Measurements from ENCODE around the gene SRGAP2B.
"Not testable (repeated sequence)": the region's sequence is repeated elsewhere in the genome, so short reads cannot be mapped to it uniquely, and the experiment has no call there.

SRGAP2B gene

DNA sequence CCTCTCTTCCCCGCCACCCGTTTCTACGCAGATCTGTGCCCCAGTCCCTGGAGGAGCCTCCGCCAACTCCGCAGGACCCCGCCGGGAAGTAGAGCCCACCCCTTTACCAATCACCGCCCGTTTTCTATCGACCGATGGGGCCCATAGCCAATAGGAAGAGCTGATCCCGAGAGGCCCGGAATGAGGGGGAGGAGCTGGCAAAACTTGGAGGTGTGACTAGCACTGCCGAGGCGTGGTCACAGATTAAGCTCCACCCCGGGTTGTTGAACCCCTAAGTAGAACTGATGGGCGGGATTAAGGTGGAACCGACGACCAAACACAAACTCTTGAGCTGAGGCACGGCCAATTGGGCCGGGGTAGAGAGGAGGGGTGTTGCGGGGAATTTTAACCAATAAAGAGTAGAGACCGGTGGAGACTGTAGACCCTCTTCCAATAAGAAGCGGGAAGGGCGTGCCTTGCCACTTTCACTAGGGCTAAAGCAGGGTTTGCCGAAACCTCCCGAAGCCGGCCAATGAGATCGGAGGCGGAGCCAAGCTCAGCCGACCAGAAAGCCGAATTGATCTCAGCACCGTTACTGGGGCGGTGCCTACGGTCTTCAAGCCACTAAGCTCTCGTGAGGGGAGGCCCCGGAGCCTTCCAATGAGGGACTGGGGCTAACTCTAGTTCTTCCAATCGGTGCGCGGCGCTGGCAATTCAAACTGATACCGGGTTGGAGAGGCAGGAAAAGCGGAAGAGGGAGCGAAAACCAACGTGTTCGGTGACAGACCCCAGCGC lies at the start of gene SRGAP2B, which contains the start of gene FAM72D:
Gene SRGAP2B (minus strand): TSS at position 45 of the 774 bp plus-strand sequence. CDS start 2,427 bp downstream, outside the sequence.
Gene FAM72D (plus strand): TSS at position 691 of the 774 bp plus-strand sequence. CDS start 874 bp downstream, outside the sequence.
- not testable (repeated sequence) for DNase-seq (ENCODE audit: low read depth in 1 of 2, low spot score in 1 of 2)

DNA sequence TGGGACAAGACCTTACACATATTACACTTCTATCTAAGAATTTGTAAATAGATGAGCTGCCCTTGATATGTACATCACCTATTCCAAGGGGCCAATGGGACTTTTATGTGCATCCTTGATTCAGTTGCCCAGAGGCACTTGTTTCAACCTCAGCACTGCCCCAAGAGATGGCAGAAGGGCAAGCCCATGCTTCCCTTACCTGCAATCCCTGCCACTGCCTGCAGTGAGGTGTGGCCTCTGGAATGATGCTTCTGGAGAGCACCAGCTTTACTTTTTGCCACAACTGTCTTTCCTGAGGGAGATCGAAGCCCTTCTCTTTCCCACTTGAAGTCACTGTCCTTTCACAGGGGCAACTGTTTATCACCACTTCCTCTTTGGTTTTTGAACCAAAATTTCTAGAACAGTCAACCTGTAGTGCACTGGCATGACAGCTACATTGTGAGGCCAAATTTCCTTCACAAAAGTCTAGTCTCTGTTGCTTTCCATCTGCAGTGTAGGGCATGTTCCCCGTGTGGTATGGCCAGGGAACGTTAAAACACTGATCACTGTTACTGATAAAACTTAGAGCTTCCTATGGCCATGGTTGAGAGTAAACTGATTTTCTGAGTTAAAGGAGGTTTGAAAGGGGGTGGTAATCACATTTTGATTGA lies 49.3 kb upstream of the SRGAP2B start:
- DNase-seq (ENCODE audit: low read depth in 1 of 2, low spot score in 1 of 2): not testable (repeated sequence)

DNA sequence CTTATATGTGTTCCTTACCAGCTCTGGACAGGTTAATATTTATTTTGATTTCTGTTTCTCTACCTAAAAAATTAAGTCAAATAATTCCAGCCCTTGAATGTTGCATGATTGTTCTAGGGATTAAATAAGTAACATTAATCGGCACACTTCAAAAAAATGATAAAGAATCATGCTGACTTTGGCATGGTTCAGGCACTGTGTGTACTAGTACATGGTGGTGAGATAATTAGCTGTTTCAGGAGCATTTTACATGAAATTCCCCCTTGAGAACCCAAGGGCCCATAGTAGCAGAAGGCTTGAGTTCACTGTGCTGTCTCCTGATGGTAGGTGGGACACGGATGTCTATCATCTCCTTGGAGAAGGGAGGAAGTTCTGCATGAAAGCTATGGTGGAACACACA lies 45.4 kb upstream of the SRGAP2B start:
- not testable (repeated sequence) for DNase-seq (ENCODE audit: low read depth in 1 of 2, low spot score in 1 of 2)

DNA sequence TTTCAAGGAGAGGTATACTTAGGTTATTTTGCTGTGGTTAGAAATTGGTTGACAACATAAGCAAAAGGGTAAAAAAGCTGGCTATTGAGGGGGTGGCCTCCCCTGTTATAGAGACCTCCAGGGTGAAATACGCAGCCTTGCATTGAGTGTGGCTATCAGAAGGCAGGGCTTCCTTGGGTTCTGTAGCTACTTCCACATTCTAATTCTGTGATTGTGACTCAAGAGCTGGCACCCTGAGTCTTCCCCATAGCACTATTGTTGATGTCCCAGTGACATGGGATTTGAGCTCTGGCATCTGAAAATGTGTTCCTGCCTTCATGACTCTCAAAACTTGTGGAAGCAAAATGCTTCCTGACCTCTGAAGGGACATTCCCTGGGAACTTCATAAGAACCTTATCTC lies 39.3 kb upstream of the SRGAP2B start:
- DNase-seq (ENCODE audit: low read depth in 1 of 2, low spot score in 1 of 2): not testable (repeated sequence)

DNA sequence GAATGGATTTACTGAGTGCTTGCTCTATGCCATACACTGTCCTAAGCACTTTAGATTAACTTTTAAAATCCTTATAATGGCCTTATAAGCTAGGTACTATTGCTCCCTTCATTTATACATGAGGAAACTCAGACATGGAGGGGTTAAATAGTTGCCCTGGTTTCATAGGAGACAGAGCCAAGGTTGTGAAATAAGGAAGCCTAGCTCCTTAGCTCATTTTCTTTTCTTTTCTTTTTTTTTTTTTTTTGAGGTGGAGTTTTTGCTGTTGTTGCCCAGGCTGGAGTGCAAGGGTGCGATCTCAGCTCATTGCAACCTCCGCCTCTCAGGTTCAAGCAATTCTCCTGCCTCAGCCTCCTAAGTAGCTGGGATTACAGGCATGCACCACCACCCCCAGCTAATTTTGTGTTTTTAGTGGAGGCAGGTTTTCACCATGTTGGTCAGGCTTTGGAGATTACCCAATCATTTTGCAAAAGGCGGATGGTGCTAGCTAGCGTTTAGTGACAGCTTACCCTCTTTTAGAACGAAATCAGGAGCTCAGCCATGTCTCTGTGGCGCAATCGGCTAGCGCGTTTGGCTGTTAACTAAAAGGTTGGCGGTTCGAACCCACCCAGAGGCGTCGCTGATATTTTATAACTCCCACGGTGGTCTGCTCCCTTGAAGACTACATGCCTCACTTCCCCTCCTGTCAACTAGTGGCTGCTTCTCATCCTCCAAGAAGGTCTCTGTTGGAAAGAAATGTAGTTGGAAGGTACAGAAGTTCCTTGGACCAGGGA lies 33.8 kb upstream of the SRGAP2B start:
- not testable (repeated sequence) for DNase-seq (ENCODE audit: low read depth in 1 of 2, low spot score in 1 of 2)

DNA sequence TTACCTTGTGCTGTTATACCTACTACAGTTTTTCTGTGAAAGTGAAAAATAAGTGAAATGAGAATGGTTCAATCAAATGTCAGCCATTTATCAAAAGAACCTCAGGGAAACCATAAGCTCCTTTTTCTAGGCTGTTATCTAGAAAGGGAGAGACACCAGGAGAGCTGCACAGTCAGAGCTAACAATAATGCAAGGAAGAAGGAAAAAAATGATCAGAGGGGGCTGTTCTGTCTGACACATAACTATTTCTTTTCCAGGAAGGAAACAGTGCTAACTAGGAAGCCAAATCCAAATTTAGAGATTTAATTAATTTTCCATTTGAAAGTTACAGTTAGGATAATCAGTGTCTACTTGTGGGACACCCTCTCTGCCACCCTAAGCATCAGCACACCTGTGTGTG lies 32.0 kb upstream of the SRGAP2B start:
- DNase-seq (ENCODE audit: low read depth in 1 of 2, low spot score in 1 of 2): not testable (repeated sequence)

DNA sequence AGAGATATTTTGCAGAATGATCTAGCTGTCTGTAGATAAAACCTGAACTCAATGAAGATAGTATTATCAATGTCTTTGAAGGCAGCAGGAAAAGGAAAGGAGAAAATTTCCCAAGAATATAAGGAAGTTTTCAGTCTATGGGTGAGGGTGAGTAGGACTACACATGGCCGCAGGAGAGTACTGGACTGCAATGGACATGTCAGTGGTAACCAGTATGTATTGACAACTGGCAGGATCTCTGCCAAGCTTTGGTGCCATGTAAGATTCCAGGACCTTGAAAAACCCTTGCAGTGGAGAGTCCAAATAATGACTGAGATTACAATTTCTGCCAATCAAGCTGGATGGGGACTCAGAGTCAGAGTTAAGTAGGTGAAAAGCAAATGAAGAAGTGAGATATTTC lies 30.0 kb upstream of the SRGAP2B start:
- not testable (repeated sequence) for DNase-seq (ENCODE audit: low read depth in 1 of 2, low spot score in 1 of 2)

DNA sequence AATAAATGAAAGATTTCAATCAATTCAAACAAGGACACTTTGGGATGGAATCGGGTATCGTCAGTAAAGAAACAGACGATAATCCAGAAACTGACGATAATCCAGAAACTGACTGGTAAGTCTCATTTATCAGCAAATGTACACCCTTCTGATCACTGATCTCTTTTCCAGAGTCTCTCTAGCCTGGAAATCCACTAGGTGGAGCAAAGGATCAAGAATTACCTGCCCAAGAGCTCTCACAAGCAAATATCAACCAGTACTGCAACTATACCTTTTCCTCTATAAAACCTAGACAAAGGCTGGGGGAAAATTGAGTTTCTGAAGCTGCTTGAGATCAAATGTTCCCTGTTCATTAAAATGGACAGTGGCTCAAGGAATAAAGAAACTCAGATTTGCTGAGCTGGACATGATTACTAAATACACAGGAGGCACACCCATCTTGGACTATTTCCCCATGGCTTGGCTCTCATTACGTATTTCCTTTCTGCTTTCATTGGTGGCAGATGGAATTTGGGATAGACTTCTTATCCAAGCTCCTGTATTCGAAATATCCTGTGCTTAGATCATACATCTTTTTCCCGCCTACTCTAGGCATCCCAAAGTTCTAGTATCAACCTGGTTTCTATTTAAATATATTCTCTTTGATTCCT lies 29.0 kb upstream of the SRGAP2B start:
- DNase-seq (ENCODE audit: low read depth in 1 of 2, low spot score in 1 of 2): not testable (repeated sequence)

DNA sequence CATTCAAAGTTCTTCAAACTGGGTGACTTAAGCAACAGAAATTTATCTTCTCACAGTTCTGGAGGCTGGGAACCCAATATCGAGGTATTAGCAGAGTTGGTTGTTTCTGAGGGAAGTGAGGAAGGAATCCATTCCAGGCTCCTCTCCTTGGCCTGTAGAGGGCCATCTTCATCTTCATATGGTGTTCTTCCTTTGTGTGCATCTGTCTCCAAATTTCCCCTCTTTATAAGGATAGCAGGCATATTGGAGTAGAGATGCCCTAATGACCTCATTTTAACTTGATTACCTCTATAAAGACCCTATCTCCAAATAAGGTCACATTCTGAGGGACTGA lies 27.9 kb upstream of the SRGAP2B start:
- not testable (repeated sequence) for DNase-seq (ENCODE audit: low read depth in 1 of 2, low spot score in 1 of 2)

DNA sequence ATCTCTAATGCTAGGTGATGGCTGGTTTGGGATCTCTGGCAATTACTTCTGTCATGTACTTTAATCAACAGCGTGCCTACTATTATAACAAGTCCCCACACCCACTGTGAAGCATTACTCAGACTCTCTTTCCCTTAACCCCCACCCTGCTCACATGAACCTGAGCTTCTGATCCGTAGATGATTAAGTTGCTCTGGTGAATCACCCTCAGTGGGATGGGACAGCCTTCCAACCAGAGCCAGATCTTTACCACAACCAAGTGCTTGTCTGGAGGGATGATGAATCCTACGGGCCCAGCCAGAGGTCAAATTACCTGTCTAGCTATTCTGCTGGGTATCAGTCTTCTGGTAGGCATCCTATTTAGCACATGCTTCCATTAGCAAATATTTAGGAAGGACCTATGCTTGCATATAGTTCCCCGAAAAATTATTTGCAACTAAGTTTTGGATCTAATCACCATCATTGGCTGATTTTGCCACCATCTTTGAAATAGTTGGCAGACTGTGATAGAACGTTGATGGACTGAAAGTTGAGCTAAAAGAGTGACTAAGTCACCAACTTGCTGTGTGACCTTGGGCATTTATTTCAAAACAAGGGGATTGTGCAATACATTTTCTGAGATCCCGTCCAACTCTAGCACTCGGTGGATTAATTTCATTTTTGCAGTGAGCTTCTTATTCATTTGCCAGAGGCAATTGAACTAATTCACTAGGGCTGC lies 27.4 kb upstream of the SRGAP2B start:
- not testable (repeated sequence) for DNase-seq (ENCODE audit: low read depth in 1 of 2, low spot score in 1 of 2)

DNA sequence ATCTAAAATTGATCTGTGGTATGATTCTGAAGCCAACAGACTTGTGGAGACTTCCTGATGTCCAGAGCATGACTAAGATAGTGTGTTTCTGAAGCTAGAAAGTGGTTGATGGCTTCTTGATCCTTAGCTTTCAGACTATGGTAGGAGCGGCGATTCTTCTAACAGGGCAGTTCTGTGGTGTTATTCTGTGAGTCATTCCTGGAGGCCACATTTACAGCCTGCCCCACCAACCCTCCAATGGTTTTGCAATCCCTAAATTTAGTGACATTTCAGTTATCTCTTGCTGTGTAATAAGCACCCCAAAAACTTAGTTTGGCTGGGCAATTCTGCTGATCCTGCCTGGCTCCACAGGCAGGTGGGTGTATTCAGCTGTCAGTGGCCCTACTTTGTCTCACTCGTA lies 24.7 kb upstream of the SRGAP2B start:
- DNase-seq (ENCODE audit: low read depth in 1 of 2, low spot score in 1 of 2): not testable (repeated sequence)

DNA sequence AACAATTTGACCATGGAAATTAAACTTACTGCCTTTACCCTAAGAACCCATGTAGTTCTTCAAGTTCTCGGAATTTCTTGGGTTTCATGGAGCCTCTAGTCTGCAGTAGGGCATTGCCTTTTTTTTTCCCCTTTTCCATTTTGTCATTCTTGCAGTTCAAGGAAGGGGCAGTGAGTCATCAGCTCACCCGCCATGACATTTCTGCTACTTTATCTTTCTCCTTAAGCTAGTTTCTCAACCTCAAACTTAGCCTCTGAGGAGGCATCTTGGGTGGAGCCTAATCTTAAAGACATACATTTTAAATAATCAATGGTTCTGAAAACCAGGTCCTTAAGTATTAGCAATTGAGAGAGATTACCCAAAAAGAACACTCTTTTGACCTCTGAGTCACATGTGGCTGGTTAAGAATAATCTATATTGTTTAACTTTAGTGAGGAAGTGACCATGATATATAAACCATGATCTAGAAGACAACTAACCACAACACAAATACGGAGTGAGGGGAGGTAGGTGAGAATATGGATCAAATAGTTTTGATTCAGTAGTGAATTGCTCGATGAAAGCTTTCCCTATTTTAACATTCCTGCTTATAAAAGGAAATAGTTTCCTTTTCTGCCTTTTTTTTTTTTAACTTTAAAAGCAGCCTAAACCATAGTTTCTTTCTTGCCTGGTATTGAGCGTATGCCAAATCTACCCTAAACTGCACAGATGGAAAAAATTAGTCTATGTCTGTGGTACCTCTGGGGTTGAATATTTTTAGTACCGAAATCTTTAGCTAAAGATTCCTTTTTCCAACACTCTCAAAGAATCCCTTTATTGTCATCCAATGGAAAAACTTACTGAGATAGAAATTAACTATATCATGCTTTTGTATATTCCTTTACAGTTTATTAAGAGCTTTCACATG lies 20.7 kb upstream of the SRGAP2B start:
- DNase-seq (ENCODE audit: low read depth in 1 of 2, low spot score in 1 of 2): not testable (repeated sequence)

DNA sequence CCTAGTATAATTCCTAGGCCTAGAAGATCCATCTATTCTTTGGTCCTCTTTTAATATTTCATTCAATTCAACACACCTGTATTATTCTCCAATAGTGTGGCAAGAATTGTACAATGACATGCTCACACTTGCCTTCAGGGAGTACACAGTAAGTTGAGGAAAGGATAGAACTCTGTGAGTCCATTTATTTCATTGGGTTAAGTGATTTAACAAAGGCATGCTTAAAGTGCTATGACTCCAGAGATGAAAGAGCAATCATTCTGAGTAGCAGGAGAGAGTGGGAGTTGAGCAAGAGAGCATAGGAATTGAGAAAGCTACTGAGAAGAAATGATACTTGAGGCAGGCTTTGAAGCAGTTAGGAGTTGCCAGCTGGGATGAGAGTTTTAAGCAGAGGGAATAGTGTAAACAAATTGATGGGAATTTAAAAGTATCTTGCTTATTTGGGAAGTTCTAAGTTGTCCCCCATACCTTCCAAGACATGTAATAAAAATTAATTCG lies 19.5 kb upstream of the SRGAP2B start:
- DNase-seq (ENCODE audit: low read depth in 1 of 2, low spot score in 1 of 2): not testable (repeated sequence)

DNA sequence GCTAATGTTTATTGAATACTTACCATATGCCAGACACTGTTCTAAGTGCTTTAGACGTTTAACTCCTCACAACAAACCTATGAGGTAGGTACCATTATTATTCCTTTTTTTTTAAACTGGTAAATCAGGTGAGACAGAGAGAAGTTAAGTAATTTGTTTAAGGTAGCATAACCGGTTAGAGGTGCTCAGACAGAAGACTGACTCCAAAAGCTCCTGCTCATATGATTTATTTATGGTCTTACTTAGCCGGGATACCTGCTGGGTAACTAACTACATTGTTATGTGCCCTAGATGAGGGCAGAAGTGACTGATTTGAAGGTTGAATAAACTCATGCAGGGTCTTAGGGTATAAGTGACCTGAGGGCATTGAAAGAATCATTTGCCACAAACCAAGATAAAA lies 17.6 kb upstream of the SRGAP2B start:
- not testable (repeated sequence) for DNase-seq (ENCODE audit: low read depth in 1 of 2, low spot score in 1 of 2)

DNA sequence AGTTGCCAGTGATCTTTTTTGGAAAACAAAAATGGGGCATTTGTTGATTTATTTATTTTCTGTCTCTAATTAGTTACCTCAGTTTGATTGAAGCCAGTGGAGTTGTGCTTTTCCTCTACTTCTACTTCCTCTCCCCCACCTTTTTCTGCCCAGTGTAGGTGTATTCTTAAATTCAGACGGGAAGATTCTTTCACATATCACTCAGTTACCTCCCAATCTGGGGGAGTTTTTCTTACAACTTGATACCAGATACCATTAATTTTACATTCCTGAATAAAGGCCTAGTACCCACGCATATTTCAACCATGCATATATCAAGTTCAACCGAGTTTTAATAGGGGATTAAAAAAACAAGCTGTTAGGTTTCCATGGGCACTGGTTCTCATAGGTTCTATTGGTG lies 16.5 kb upstream of the SRGAP2B start:
- not testable (repeated sequence) for DNase-seq (ENCODE audit: low read depth in 1 of 2, low spot score in 1 of 2)

DNA sequence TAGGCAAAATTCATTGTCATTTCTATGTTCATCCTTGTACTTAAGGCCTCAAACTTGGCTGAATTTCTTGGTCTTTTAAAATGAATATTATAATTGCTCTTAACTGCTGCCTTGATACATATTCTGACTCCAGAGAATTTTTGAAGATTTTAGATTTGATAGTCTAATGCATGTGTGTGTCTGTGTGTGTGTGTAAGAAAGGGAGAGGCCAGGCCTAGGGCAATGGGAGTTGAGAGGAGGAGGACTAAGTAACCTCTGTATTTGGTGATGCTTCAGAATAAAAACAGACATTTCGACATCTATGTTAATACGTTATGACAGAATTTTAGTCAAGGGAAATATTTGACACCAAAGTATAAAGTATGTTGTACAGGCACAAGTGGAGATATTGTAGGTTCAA lies 8.2 kb upstream of the SRGAP2B start:
- not testable (repeated sequence) for DNase-seq (ENCODE audit: low read depth in 1 of 2, low spot score in 1 of 2)

DNA sequence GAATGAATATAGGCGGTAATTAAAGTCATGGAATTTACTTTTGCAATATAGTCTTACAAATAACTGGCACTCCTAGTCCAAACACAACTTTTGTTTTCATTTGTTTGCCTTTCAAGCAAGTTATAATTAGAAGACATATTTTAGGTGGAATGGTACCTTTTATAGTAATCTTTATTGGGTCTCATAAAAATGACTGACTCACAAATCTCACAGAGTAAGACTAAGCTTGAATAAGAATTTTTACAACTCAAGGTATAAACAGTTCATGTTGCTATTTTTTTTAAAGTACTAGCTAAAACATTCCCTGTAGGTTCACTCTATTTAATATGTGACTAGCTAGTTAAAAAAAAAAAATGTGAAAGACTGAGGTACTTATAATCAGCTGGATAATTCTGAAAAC lies 6.6 kb upstream of the SRGAP2B start:
- DNase-seq (ENCODE audit: low read depth in 1 of 2, low spot score in 1 of 2): not testable (repeated sequence)

DNA sequence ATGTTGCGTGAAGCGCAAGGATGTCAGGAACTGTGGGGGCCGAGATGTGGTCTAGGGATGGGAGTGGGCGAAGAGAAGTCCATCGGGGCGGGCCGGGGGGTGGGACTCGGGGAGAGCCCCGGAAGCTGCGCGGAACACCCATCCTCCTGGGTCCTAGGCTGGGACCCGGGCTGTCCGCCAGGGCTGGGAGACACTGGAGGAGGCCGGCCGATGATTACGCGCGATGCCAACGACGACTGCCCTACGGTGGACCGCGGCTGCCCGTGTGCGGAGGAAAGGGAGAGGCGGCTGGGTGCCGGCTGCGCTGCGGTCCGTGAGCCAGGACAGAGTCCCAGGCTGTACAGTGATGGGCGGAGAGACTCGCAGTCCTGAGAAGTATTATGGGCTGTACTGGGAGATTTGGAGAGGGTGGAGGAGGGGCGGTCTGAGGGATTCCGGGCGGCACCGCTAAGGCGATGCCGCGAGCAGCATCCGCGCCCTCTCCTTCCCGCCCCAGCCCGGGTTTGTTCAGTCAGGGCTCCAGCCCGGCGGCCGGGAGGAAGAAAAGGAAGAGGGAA lies 395 bp downstream of the SRGAP2B start:
- not testable (repeated sequence) for DNase-seq (ENCODE audit: low read depth in 1 of 2, low spot score in 1 of 2)

All from stimulated activated CD4-positive, alpha-beta T cell treated with anti-CD3 and anti-CD28 coated beads, Interleukin-15, amount 100 ng/mL, for 1 hour (primary cell).